Hepatocyte (in vitro differentiated cells): ENCODE data around the gene IMPDH2.

Source experiments
- EZH2 ChIP-seq: fragments of 200-600 bp; sonication (generic); IDR thresholded peaks from 2 replicates; pipeline ENCODE4 v1.6.1; 2016; ENCODE audit warnings: antibody characterized with exemption, mild to moderate bottlenecking, borderline replicate concordance
- TF ChIP-seq, protein P1 (sequence below): fragments of 200-600 bp; sonication (generic); IDR thresholded peaks from 2 replicates; pipeline ENCODE4 v1.5.1; 2016; ENCODE audit warnings: antibody characterized with exemption, mild to moderate bottlenecking; ENCODE audit not compliant: poor library complexity

DNA sequence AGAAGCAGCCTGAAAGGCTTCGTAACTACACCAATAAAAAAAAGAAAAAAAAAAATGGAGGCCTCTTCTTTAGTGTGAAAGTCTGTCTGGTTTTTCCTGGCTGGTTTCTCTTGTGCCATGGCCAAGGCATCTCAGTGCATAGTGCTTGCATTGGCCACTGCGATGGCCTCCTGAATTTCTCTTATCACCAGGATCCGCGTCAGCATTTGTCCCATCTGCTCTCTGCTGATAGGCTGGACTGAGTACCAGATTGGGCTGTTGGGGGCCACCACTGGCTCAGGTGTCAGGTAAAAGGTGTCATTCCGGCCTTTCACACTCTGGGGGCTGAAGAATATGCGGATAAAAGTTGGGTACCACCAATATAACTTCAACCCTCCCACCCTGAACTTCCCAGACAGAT is 1.1 kb upstream of the IMPDH2 start:
- TF ChIP-seq, protein P1, sequence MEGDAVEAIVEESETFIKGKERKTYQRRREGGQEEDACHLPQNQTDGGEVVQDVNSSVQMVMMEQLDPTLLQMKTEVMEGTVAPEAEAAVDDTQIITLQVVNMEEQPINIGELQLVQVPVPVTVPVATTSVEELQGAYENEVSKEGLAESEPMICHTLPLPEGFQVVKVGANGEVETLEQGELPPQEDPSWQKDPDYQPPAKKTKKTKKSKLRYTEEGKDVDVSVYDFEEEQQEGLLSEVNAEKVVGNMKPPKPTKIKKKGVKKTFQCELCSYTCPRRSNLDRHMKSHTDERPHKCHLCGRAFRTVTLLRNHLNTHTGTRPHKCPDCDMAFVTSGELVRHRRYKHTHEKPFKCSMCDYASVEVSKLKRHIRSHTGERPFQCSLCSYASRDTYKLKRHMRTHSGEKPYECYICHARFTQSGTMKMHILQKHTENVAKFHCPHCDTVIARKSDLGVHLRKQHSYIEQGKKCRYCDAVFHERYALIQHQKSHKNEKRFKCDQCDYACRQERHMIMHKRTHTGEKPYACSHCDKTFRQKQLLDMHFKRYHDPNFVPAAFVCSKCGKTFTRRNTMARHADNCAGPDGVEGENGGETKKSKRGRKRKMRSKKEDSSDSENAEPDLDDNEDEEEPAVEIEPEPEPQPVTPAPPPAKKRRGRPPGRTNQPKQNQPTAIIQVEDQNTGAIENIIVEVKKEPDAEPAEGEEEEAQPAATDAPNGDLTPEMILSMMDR, result no peak
- no peak for TF ChIP-seq EZH2
